Measurements from ENCODE around the gene STAT5A.

STAT5A gene

GRCh38 chr17:42268236-42268635 lies 20.1 kb upstream of the STAT5A start:
- DNase-seq (ENCODE audit: low read depth), result no peak

- no peak for DNase-seq (ENCODE audit: low read depth)
Observed at GRCh38 chr17:42270170-42270535, 18.1 kb upstream of the STAT5A start.

- no peak for DNase-seq (ENCODE audit: low read depth)
Observed at GRCh38 chr17:42270596-42270995, 17.7 kb upstream of the STAT5A start.

GRCh38 chr17:42271006-42271778 lies 17.1 kb upstream of the STAT5A start:
- no peak for DNase-seq (ENCODE audit: low read depth)

GRCh38 chr17:42271779-42272035 lies 16.6 kb upstream of the STAT5A start:
- DNase-seq (ENCODE audit: low read depth), result no peak

- DNase-seq (ENCODE audit: low read depth), result no peak
Observed at GRCh38 chr17:42272162-42272907, 16.0 kb upstream of the STAT5A start.

GRCh38 chr17:42273474-42274252 lies 14.6 kb upstream of the STAT5A start:
- no peak for DNase-seq (ENCODE audit: low read depth)

GRCh38 chr17:42274253-42274542 lies 14.1 kb upstream of the STAT5A start:
- DNase-seq (ENCODE audit: low read depth), result no peak

- no peak for DNase-seq (ENCODE audit: low read depth)
Observed at GRCh38 chr17:42274812-42275526, 13.3 kb upstream of the STAT5A start.

GRCh38 chr17:42275527-42276358 lies 12.6 kb upstream of the STAT5A start:
- DNase-seq (ENCODE audit: low read depth), result no peak

- DNase-seq (ENCODE audit: low read depth), result no peak
Observed at GRCh38 chr17:42276359-42276608, 12.0 kb upstream of the STAT5A start, which contains the start of gene STAT5B. Gene STAT5B, minus strand, starts transcription at chr17:42276391. Its CDS starts 44,264 bp downstream, at chr17:42232127.

- no peak for DNase-seq (ENCODE audit: low read depth)
Observed at GRCh38 chr17:42276609-42277341, 11.5 kb upstream of the STAT5A start.

- no peak for DNase-seq (ENCODE audit: low read depth)
Observed at GRCh38 chr17:42277342-42277712, 11.0 kb upstream of the STAT5A start.

- no peak for DNase-seq (ENCODE audit: low read depth)
Observed at GRCh38 chr17:42279776-42280630, 8.3 kb upstream of the STAT5A start.

- DNase-seq (ENCODE audit: low read depth), result no peak
Observed at GRCh38 chr17:42281571-42282096, 6.7 kb upstream of the STAT5A start.

GRCh38 chr17:42282478-42283080 lies 5.7 kb upstream of the STAT5A start:
- DNase-seq (ENCODE audit: low read depth), result no peak

GRCh38 chr17:42283241-42284023 lies 4.9 kb upstream of the STAT5A start:
- no peak for DNase-seq (ENCODE audit: low read depth)

GRCh38 chr17:42284024-42284369 lies 4.3 kb upstream of the STAT5A start:
- no peak for DNase-seq (ENCODE audit: low read depth)

GRCh38 chr17:42284566-42284965 lies 3.7 kb upstream of the STAT5A start:
- no peak for DNase-seq (ENCODE audit: low read depth)
